GM23248 (cell line): ENCODE measurements around the gene ARHGAP24.

Experiments
- EZH2 ChIP-seq: fragments of 200-600 bp; sonication (generic); IDR thresholded peaks from 2 replicates; pipeline ENCODE4 v1.6.1; 2018; ENCODE audit warnings: antibody characterized with exemption, mild to moderate bottlenecking; ENCODE audit not compliant: insufficient read depth, poor library complexity, severe bottlenecking
- EZH2phosphoT487 ChIP-seq: fragments of 200-600 bp; sonication (generic); IDR thresholded peaks from 2 replicates; pipeline ENCODE4 v1.6.1; 2018; ENCODE audit warnings: antibody characterized with exemption, moderate library complexity, mild to moderate bottlenecking, low read depth; ENCODE audit not compliant: insufficient read depth

- TF ChIP-seq EZH2, result no peak
- no peak for TF ChIP-seq EZH2phosphoT487
Observed at GRCh38 chr4:85886665-85887064, 411.7 kb downstream of the ARHGAP24 start.
